Stimulated activated memory B cell treated with anti-CD40 and anti-IgM and Interleukin-4, amounts not matched to agents 10 μg/mL and 1 μg/mL and 100 μg/mL, for 72 hours (primary cell): ENCODE results near the gene ZNF526.
"Not testable (repeated sequence)": the region's sequence is repeated elsewhere in the genome, so short reads cannot be mapped to it uniquely, and the experiment has no call there.

Experiments
- ATAC-seq: fragments of 150-1000 bp; cut with Tn5 transposase; 2 replicates; pipeline ENCODE4 v1.10.0; 2021
- H3K27ac Mint-ChIP-seq: one replicate; pipeline ENCODE4 v1.8.0; 2022; ENCODE audit warnings: mild to moderate bottlenecking, mixed read lengths
- H3K27me3 Mint-ChIP-seq: one replicate; pipeline ENCODE4 v1.8.0; 2022; ENCODE audit warnings: mixed read lengths
- H3K36me3 Mint-ChIP-seq: one replicate; pipeline ENCODE4 v1.8.0; 2022; ENCODE audit warnings: mixed read lengths
- H3K4me1 Mint-ChIP-seq: one replicate; pipeline ENCODE4 v1.8.0; 2022; ENCODE audit warnings: mixed read lengths
- H3K4me3 Mint-ChIP-seq: one replicate; pipeline ENCODE4 v1.8.0; 2022; ENCODE audit warnings: mild to moderate bottlenecking, moderate library complexity, mixed read lengths
- H3K9me3 Mint-ChIP-seq: one replicate; pipeline ENCODE4 v1.8.0; 2022; ENCODE audit warnings: mixed read lengths

The ZNF526 gene

GRCh38 chr19:42254089-42254849 lies 34.2 kb downstream of the ZNF526 start:
- peaks cover 16% of the 10 kb centered on the region for H3K27me3 Mint-ChIP-seq
- H3K4me1 Mint-ChIP-seq, result peaks cover 35% of the 10 kb centered on the region
- peak; percentile 60 for ATAC-seq
- peak overlapping the region; percentile 95 for H3K27ac Mint-ChIP-seq
- peaks cover under 1% of the 10 kb centered on the region for H3K36me3 Mint-ChIP-seq
- H3K9me3 Mint-ChIP-seq, result no peaks in the 10 kb centered on the region
- peak overlapping the region; percentile 98 for H3K4me3 Mint-ChIP-seq

GRCh38 chr19:42254850-42255765 lies 35.0 kb downstream of the ZNF526 start, which contains the start of gene ERF:
Gene ERF, minus strand, starts transcription at chr19:42255128. Its CDS starts 129 bp downstream, at chr19:42254999.
- Mint-ChIP-seq H3K4me1 (peaks cover 35% of the 10 kb centered on the region), H3K36me3 (no peaks in the 10 kb centered on the region), H3K27ac (peak within 1 kb of the TSS; percentile 95), H3K9me3 (no peaks in the 10 kb centered on the region), H3K4me3 (peak within 1 kb of the TSS; percentile 98), H3K27me3 (peaks cover 16% of the 10 kb centered on the region)
- ATAC-seq, result peak; percentile 83

GRCh38 chr19:42255766-42256745 lies 35.9 kb downstream of the ZNF526 start:
- Mint-ChIP-seq H3K9me3 (no peaks in the 10 kb centered on the region), H3K27me3 (peaks cover 16% of the 10 kb centered on the region), H3K27ac (peak overlapping the region; percentile 95), H3K4me3 (peak overlapping the region; percentile 98), H3K36me3 (no peaks in the 10 kb centered on the region), H3K4me1 (peaks cover 35% of the 10 kb centered on the region)
- ATAC-seq, result no peak

- H3K4me1 Mint-ChIP-seq, result peaks cover 20% of the 10 kb centered on the region
- peaks cover 16% of the 10 kb centered on the region for H3K27me3 Mint-ChIP-seq
- not testable (repeated sequence) for H3K9me3 Mint-ChIP-seq, ATAC-seq, H3K36me3 Mint-ChIP-seq, H3K4me3 Mint-ChIP-seq, H3K27ac Mint-ChIP-seq
These were observed 37.7 kb downstream of the ZNF526 start for GRCh38 chr19:42257842-42258241.

- Mint-ChIP-seq H3K9me3 (no peaks in the 10 kb centered on the region), H3K27ac (no peak overlapping the region), H3K4me3 (no peak overlapping the region), H3K36me3 (no peaks in the 10 kb centered on the region), H3K4me1 (peaks cover 1% of the 10 kb centered on the region), H3K27me3 (peaks cover 2% of the 10 kb centered on the region)
- no peak for ATAC-seq
These were observed 41.7 kb downstream of the ZNF526 start for GRCh38 chr19:42261763-42262162.

- not testable (repeated sequence) for H3K27me3 Mint-ChIP-seq, ATAC-seq, H3K27ac Mint-ChIP-seq, H3K4me3 Mint-ChIP-seq, H3K36me3 Mint-ChIP-seq, H3K9me3 Mint-ChIP-seq
- peaks cover 19% of the 10 kb centered on the region for H3K4me1 Mint-ChIP-seq
These were observed 46.0 kb downstream of the ZNF526 start for GRCh38 chr19:42266105-42266504.

GRCh38 chr19:42266928-42267603 lies 47.0 kb downstream of the ZNF526 start:
- H3K36me3 Mint-ChIP-seq, H3K27ac Mint-ChIP-seq, H3K4me3 Mint-ChIP-seq, ATAC-seq, H3K9me3 Mint-ChIP-seq, H3K27me3 Mint-ChIP-seq: not testable (repeated sequence)
- peaks cover 26% of the 10 kb centered on the region for H3K4me1 Mint-ChIP-seq

GRCh38 chr19:42267644-42268141 lies 47.6 kb downstream of the ZNF526 start:
- peaks cover 26% of the 10 kb centered on the region for H3K4me1 Mint-ChIP-seq
- no peak overlapping the region for H3K4me3 Mint-ChIP-seq
- H3K36me3 Mint-ChIP-seq, result peaks cover 5% of the 10 kb centered on the region
- H3K27me3 Mint-ChIP-seq, result no peaks in the 10 kb centered on the region
- H3K27ac Mint-ChIP-seq, result no peak overlapping the region
- ATAC-seq, result no peak
- no peaks in the 10 kb centered on the region for H3K9me3 Mint-ChIP-seq

GRCh38 chr19:42268142-42268703 lies 48.1 kb downstream of the ZNF526 start:
- Mint-ChIP-seq H3K27ac (no peak overlapping the region), H3K27me3 (no peaks in the 10 kb centered on the region), H3K4me1 (peaks cover 26% of the 10 kb centered on the region), H3K36me3 (peaks cover 7% of the 10 kb centered on the region), H3K9me3 (no peaks in the 10 kb centered on the region), H3K4me3 (no peak overlapping the region)
- ATAC-seq, result peak; percentile 86

GRCh38 chr19:42268704-42269477 lies 48.8 kb downstream of the ZNF526 start, which contains the start of gene CIC:
Gene CIC, plus strand, starts transcription at chr19:42269252. Its CDS starts 2,532 bp downstream, at chr19:42271784.
- peaks cover 14% of the 10 kb centered on the region for H3K36me3 Mint-ChIP-seq
- H3K9me3 Mint-ChIP-seq, result no peaks in the 10 kb centered on the region
- H3K4me1 Mint-ChIP-seq, result peaks cover 26% of the 10 kb centered on the region
- no peak within 1 kb of the TSS for H3K27ac Mint-ChIP-seq
- peak within 1 kb of the TSS; percentile 90 for H3K4me3 Mint-ChIP-seq
- peak; percentile 94 for ATAC-seq
- H3K27me3 Mint-ChIP-seq, result no peaks in the 10 kb centered on the region

- Mint-ChIP-seq H3K4me3 (peak overlapping the region; percentile 90), H3K36me3 (peaks cover 22% of the 10 kb centered on the region), H3K27ac (no peak overlapping the region), H3K4me1 (peaks cover 29% of the 10 kb centered on the region), H3K27me3 (no peaks in the 10 kb centered on the region), H3K9me3 (no peaks in the 10 kb centered on the region)
- no peak for ATAC-seq
These were observed 49.6 kb downstream of the ZNF526 start for GRCh38 chr19:42269478-42270345.

GRCh38 chr19:42270346-42271044 lies 50.4 kb downstream of the ZNF526 start:
- no peaks in the 10 kb centered on the region for H3K27me3 Mint-ChIP-seq
- no peaks in the 10 kb centered on the region for H3K9me3 Mint-ChIP-seq
- H3K36me3 Mint-ChIP-seq, result peaks cover 30% of the 10 kb centered on the region
- H3K4me1 Mint-ChIP-seq, result peaks cover 37% of the 10 kb centered on the region
- no peak for ATAC-seq
- no peak overlapping the region for H3K27ac Mint-ChIP-seq
- peak overlapping the region; percentile 90 for H3K4me3 Mint-ChIP-seq
